ENCODE measurements around the gene MFSD12. TPM values are rescaled to one million over a fixed set of nuclear protein-coding genes. Genes with fewer than 3 reads are reported as not detected.

MFSD12 gene
- total and polyA plus RNA-seq, 2 of the 8 experiments (the other 6 are each of a cell fraction or from before 2014, with no cell fraction given): 59.6 to 71.3 TPM

GRCh38 chr19:3528539-3529211 is 28.7 kb downstream of the MFSD12 start:
- Histone ChIP-seq H3K79me1 (ENCODE audit: low read depth, low read length) (no peaks in the 10 kb centered on the region), H2AK5ac (ENCODE audit: low read depth, low read length) (no peak overlapping the region), H3K9ac (replicated peaks in 1 of 4; ENCODE audit: extremely low read depth in 1 of 4, low read depth in 3 of 4, low read length in 3 of 4) (no peak overlapping the region), H2AFZ (ENCODE audit: low read length) (no peak overlapping the region), H4K20me1 (replicated peaks in 1 of 2; ENCODE audit: control insufficient read depth in 1 of 2, insufficient read depth in 2 of 2, low read length in 2 of 2) (peaks cover 0 to 6% of the 10 kb centered on the region in 2 experiments), H2BK15ac (ENCODE audit: low read length) (no peak overlapping the region), H3K79me2 (ENCODE audit: control insufficient read depth in 1 of 2, insufficient read depth in 2 of 2, low read length in 2 of 2) (no peaks in the 10 kb centered on the region), H3K27me3 (replicated peaks in 1 of 4; ENCODE audit: control insufficient read depth in 3 of 4, extremely low read depth in 1 of 4, insufficient read depth in 3 of 4, low read length in 3 of 4) (no peaks in the 10 kb centered on the region), H3K9me3 (ENCODE audit: insufficient read depth in 2 of 2, low read depth in 1 of 2, low read length in 1 of 2) (no peaks in the 10 kb centered on the region), H3K18ac (ENCODE audit: extremely low read depth, low read length) (no peak overlapping the region), H3K4me1 (replicated peaks in 1 of 4; ENCODE audit: control insufficient read depth in 3 of 4, insufficient read depth in 4 of 4, low read length in 3 of 4) (no peaks in the 10 kb centered on the region; a peak in 1 of 7 replicates), H3K56ac (replicated peaks; ENCODE audit: insufficient read length, low read depth, low read length) (no peak overlapping the region), H3K23ac (ENCODE audit: insufficient read length) (no peak overlapping the region), H3K4me2 (ENCODE audit: insufficient read depth in 1 of 2, low read depth in 2 of 2, low read length in 2 of 2) (no peak overlapping the region), H3K36me3 (ENCODE audit: control insufficient read depth in 2 of 4, insufficient read depth in 4 of 4, low read length in 3 of 4) (peaks cover 7 to 32% (median 20%) of the 10 kb centered on the region in 4 experiments; a peak in 7 of 8 replicates), H3K14ac (ENCODE audit: insufficient read length) (no peak overlapping the region), H4K91ac (replicated peaks; ENCODE audit: insufficient read length, low read length) (no peak overlapping the region), H4K5ac (ENCODE audit: insufficient read length, low read depth, low read length) (no peak overlapping the region), H3K4me3 (ENCODE audit: extremely low read depth in 1 of 4, insufficient read depth in 2 of 4, low read depth in 3 of 4, low read length in 4 of 4) (no peak overlapping the region), H3K27ac (ENCODE audit: low read depth, low read length) (no peak overlapping the region), H3K4ac (replicated peaks; ENCODE audit: insufficient read length, low read depth, low read length) (no peak overlapping the region), H2BK20ac (ENCODE audit: low read length) (no peak overlapping the region), H2BK120ac (replicated peaks; ENCODE audit: low read depth, low read length) (no peak overlapping the region), H4K8ac (ENCODE audit: extremely low read depth, insufficient read depth, low read length) (no peak overlapping the region), H2BK12ac (ENCODE audit: low read depth, low read length) (no peak overlapping the region), H3K23me2 (ENCODE audit: low read depth, low read length) (peaks cover 9% of the 10 kb centered on the region; the same call in 1 of the 2 replicates), H2BK5ac (ENCODE audit: low read depth, low read length) (no peak overlapping the region)
- DNase-seq (ENCODE audit: low read depth in 1 of 2, low spot score in 2 of 2): no peak
- no peak for TF ChIP-seq GABPA (IDR thresholded peaks at IDR 0.05; ENCODE audit: borderline replicate concordance, insufficient read depth, low read length)
- TF ChIP-seq EP300 (IDR thresholded peaks at IDR 0.05; ENCODE audit: borderline replicate concordance in 1 of 2, low read depth in 2 of 2, low read length in 2 of 2): no peak
- TF ChIP-seq MAFK (IDR thresholded peaks at IDR 0.05; ENCODE audit: low read depth, low read length): no peak
- no peak for TF ChIP-seq CBX8 (IDR thresholded peaks at IDR 0.05; ENCODE audit: borderline replicate concordance, low read depth, low read length)
- no peak for TF ChIP-seq RNF2 (IDR thresholded peaks at IDR 0.05; ENCODE audit: borderline replicate concordance, low read depth, low read length, missing control alignments, poor library complexity, severe bottlenecking)
- no peak for FAIRE-seq
- POLR2A ChIA-PET (ENCODE audit: partially characterized antibody): interaction anchor here (1.0 to 4.3 kb wide), 3 partner anchors 9 to 16 kb away, joined by 4 to 30 read pairs (median 5); partner anchors contain the start of gene TEKTIP1
- CTCF ChIA-PET (ENCODE audit: partially characterized antibody): interaction anchor here (0.8 kb wide), 1 partner anchor 17 kb away, joined by 3 read pairs; no protein-coding TSS in a partner anchor
- WGBS, 2 experiments (ENCODE audit: extremely low coverage in 1 of 2, insufficient coverage in 1 of 2, insufficient read length in 1 of 2, insufficient replicate concordance in 2 of 2, low coverage in 1 of 2, low lambda C conversion rate in 2 of 2, missing lambda C conversion rate in 1 of 2): 90 to 100% methylated on average over 5 to 20 of the region's 20 CpGs

Measured in H1 (cell line).